Endothelial cell of hepatic sinusoid (primary cell): ENCODE data around the gene STAT3.
"Not testable (repeated sequence)": the region's sequence is repeated elsewhere in the genome, so short reads cannot be mapped to it uniquely, and the experiment has no call there.

Experiments used
- in situ Hi-C: cut with HindIII; loops from 2 replicates; pipeline ENCODE4 v1.10.0; 2017; ENCODE audit warnings: low sequenced_read_pairs

STAT3 gene

GRCh38 chr17:42317967-42318366 is 70.3 kb downstream of the STAT3 start:
- in situ Hi-C loops: not testable (repeated sequence)

- in situ Hi-C loops: no loop called here
Observed at GRCh38 chr17:42317266-42317845, 70.9 kb downstream of the STAT3 start.

GRCh38 chr17:42316755-42317154 is 71.5 kb downstream of the STAT3 start:
- in situ Hi-C loops: no loop called here

GRCh38 chr17:42315402-42316156 is 72.7 kb downstream of the STAT3 start:
- in situ Hi-C loops: no loop called here

- in situ Hi-C loops: loop anchor here (5.0 kb wide), 1 partner anchor 208 kb away; no protein-coding TSS in a partner anchor
Observed at GRCh38 chr17:42313773-42314566, 74.3 kb downstream of the STAT3 start.

- in situ Hi-C loops: loop anchor here (5.0 kb wide), 1 partner anchor 209 kb away; no protein-coding TSS in a partner anchor
Observed at GRCh38 chr17:42313389-42313772, 74.9 kb downstream of the STAT3 start.

- in situ Hi-C loops: loop anchor here (5.0 kb wide), 1 partner anchor 210 kb away; no protein-coding TSS in a partner anchor
Observed at GRCh38 chr17:42312285-42313130, 75.7 kb downstream of the STAT3 start.

GRCh38 chr17:42312035-42312284 is 76.3 kb downstream of the STAT3 start:
- in situ Hi-C loops: loop anchor here (5.0 kb wide), 1 partner anchor 210 kb away; no protein-coding TSS in a partner anchor

GRCh38 chr17:42311240-42312034 is 76.8 kb downstream of the STAT3 start:
- in situ Hi-C loops: loop anchor here (5.0 kb wide), 1 partner anchor 211 kb away; no protein-coding TSS in a partner anchor

GRCh38 chr17:42310787-42311215 is 77.4 kb downstream of the STAT3 start:
- in situ Hi-C loops: loop anchor here (5.0 kb wide), 1 partner anchor 212 kb away; no protein-coding TSS in a partner anchor

GRCh38 chr17:42309986-42310786 is 78.1 kb downstream of the STAT3 start:
- in situ Hi-C loops: loop anchor here (5.0 kb wide), 1 partner anchor 212 kb away; no protein-coding TSS in a partner anchor

- in situ Hi-C loops: no loop called here
Observed at GRCh38 chr17:42309142-42309541, 79.1 kb downstream of the STAT3 start.

- in situ Hi-C loops: no loop called here
Observed at GRCh38 chr17:42308446-42308845, 79.8 kb downstream of the STAT3 start.

- in situ Hi-C loops: no loop called here
Observed at GRCh38 chr17:42307362-42307927, 80.8 kb downstream of the STAT3 start.

GRCh38 chr17:42306385-42306667 is 81.9 kb downstream of the STAT3 start:
- in situ Hi-C loops: no loop called here

- in situ Hi-C loops: no loop called here
Observed at GRCh38 chr17:42305543-42306384, 82.5 kb downstream of the STAT3 start.

- in situ Hi-C loops: not testable (repeated sequence)
Observed at GRCh38 chr17:42305031-42305330, 83.3 kb downstream of the STAT3 start.
